HepG2 (cell line): ENCODE results near the gene RNASE8. TPM values are rescaled to one million over a fixed set of nuclear protein-coding genes. Genes with fewer than 3 reads are reported as not detected.

Experiments
- KLF13 ChIP-seq: sonication (generic); formaldehyde crosslinking; IDR thresholded peaks from 2 replicates; pipeline ENCODE4 v1.4.0; 2020; ENCODE audit warnings: mild to moderate bottlenecking, missing genetic modification reagents
- KMT2A ChIP-seq: sonication (generic); formaldehyde crosslinking; IDR thresholded peaks from 2 replicates; pipeline ENCODE4 v1.4.0; 2020; ENCODE audit warnings: missing genetic modification reagents
- MED13 ChIP-seq: sonication (generic); formaldehyde crosslinking; IDR thresholded peaks from 2 replicates; pipeline ENCODE4 v1.5.0; 2020; ENCODE audit warnings: missing genetic modification reagents
- MTA1 ChIP-seq: sonication (generic); formaldehyde crosslinking; IDR thresholded peaks from 2 replicates; pipeline ENCODE4 v1.4.0; 2020; ENCODE audit warnings: missing genetic modification reagents, mild to moderate bottlenecking, borderline replicate concordance
- NONO ChIP-seq, 2 experiments: fragments of 450-650 bp in 1 of 2; sonication (generic) in 1 of 2; formaldehyde crosslinking in 1 of 2; IDR thresholded peaks in 1 of 2; conservative IDR thresholded peaks in 1 of 2; 2 replicates each; pipeline versions ENCODE4 v1.6.1 to v1.8.0; 2017 to 2022; ENCODE audit warnings: mild to moderate bottlenecking in 1 of 2, missing genetic modification reagents in 1 of 2, moderate library complexity in 1 of 2
- PAF1 ChIP-seq: IDR thresholded peaks from 2 replicates; pipeline ENCODE4 v1.6.1; 2016; ENCODE audit warnings: missing genetic modification reagents, missing compliant biosample characterization
- RBAK ChIP-seq: sonication (generic); formaldehyde crosslinking; IDR thresholded peaks from 2 replicates; pipeline ENCODE4 v1.5.1; 2020; ENCODE audit warnings: mild to moderate bottlenecking, missing genetic modification reagents
- SMAD3 ChIP-seq: sonication (generic); formaldehyde crosslinking; IDR thresholded peaks from 2 replicates; pipeline ENCODE4 v1.4.0; 2020; ENCODE audit warnings: missing genetic modification reagents
- TOE1 ChIP-seq: sonication (generic); formaldehyde crosslinking; IDR thresholded peaks from 2 replicates; pipeline ENCODE4 v1.4.0; 2020; ENCODE audit warnings: mild to moderate bottlenecking, missing genetic modification reagents
- ZBTB38 ChIP-seq: sonication (generic); formaldehyde crosslinking; IDR thresholded peaks from 2 replicates; pipeline ENCODE4 v1.5.1; 2020; ENCODE audit warnings: mild to moderate bottlenecking, missing genetic modification reagents
- ZNF280B ChIP-seq: sonication (generic); formaldehyde crosslinking; IDR thresholded peaks from 2 replicates; pipeline ENCODE4 v1.5.0; 2020; ENCODE audit warnings: missing genetic modification reagents, mild to moderate bottlenecking, borderline replicate concordance
- ZNF451 ChIP-seq: sonication (generic); formaldehyde crosslinking; IDR thresholded peaks from 2 replicates; pipeline ENCODE4 v1.5.0; 2020; ENCODE audit warnings: mild to moderate bottlenecking, missing genetic modification reagents
- ZNF780A ChIP-seq: sonication (generic); formaldehyde crosslinking; IDR thresholded peaks from 2 replicates; pipeline ENCODE4 v1.8.0; 2022; ENCODE audit warnings: mild to moderate bottlenecking, missing genetic modification reagents, moderate library complexity
- ZNF83 ChIP-seq: sonication (generic); formaldehyde crosslinking; IDR thresholded peaks from 2 replicates; pipeline ENCODE4 v1.4.0; 2020; ENCODE audit warnings: missing genetic modification reagents, mild to moderate bottlenecking, borderline replicate concordance
- ZSCAN25 ChIP-seq: sonication (generic); formaldehyde crosslinking; IDR thresholded peaks from 2 replicates; pipeline ENCODE4 v1.8.0; 2022; ENCODE audit warnings: mild to moderate bottlenecking, missing genetic modification reagents
- polyA plus RNA-seq, 8 experiments: library from polyadenylated mRNA; depleted of rRNA in 3 of 8; stranded (reverse) in 7 of 8; unstranded in 1 of 8; fragments of >200 nt; fragmentation: Illumina TruSeq in 4 of 8; extraction: Trizol in 4 of 8; gene quantifications; 2 replicates each; pipeline versions ENCODE4 v1.2.1 to v1.2.3, GENCODE V29; 2011 to 2016; ENCODE audit warnings: low read depth in 4 of 8, missing spikeins in 1 of 8, mixed read lengths in 1 of 8; ENCODE audit not compliant: insufficient read depth in 1 of 8
- total RNA-seq, 5 experiments: library from RNA; depleted of rRNA; stranded (reverse); fragments of >200 nt; fragmentation: Illumina TruSeq; extraction: Trizol; gene quantifications; 2 replicates each; pipeline ENCODE4 v1.2.3, GENCODE V29; 2016; ENCODE audit warnings: low read depth in 1 of 5
- TF ChIP-seq, protein P1 (sequence below): sonication (generic); formaldehyde crosslinking; IDR thresholded peaks from 2 replicates; pipeline ENCODE4 v1.4.0; 2020; ENCODE audit warnings: missing genetic modification reagents
- TF ChIP-seq, protein P2 (sequence below): sonication (generic); formaldehyde crosslinking; IDR thresholded peaks from 2 replicates; pipeline ENCODE4 v1.5.0; 2020; ENCODE audit warnings: missing genetic modification reagents
- TF ChIP-seq, protein P3 (sequence below): sonication (generic); formaldehyde crosslinking; IDR thresholded peaks from 2 replicates; pipeline ENCODE4 v1.5.1; 2020; ENCODE audit warnings: mild to moderate bottlenecking, moderate library complexity, missing genetic modification reagents
- TF ChIP-seq, protein P4 (sequence below): sonication (generic); formaldehyde crosslinking; IDR thresholded peaks from 2 replicates; pipeline ENCODE4 v1.4.0; 2020; ENCODE audit warnings: mild to moderate bottlenecking, missing genetic modification reagents
- TF ChIP-seq, protein P5 (sequence below): sonication (generic); formaldehyde crosslinking; IDR thresholded peaks from 2 replicates; pipeline ENCODE4; 2020; ENCODE audit warnings: missing genetic modification reagents, mild to moderate bottlenecking, borderline replicate concordance

RNASE8 gene
- total and polyA plus RNA-seq, 2 of the 13 experiments (the other 11 are each of a cell fraction or from before 2014, with no cell fraction given): not detected

- TF ChIP-seq, protein P1, sequence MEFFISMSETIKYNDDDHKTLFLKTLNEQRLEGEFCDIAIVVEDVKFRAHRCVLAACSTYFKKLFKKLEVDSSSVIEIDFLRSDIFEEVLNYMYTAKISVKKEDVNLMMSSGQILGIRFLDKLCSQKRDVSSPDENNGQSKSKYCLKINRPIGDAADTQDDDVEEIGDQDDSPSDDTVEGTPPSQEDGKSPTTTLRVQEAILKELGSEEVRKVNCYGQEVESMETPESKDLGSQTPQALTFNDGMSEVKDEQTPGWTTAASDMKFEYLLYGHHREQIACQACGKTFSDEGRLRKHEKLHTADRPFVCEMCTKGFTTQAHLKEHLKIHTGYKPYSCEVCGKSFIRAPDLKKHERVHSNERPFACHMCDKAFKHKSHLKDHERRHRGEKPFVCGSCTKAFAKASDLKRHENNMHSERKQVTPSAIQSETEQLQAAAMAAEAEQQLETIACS (CRISPR knock-in tag): no peak
- TF ChIP-seq MTA1 (CRISPR knock-in tag) (no peak), ZNF280B (CRISPR knock-in tag) (peak; percentile 87), SMAD3 (no peak), PAF1 (no peak), NONO (IDR thresholded peaks at IDR 0.05) (no peak), NONO (CRISPR knock-in tag; conservative IDR thresholded peaks at IDR 0.05) (no peak; the same call in 1 of the 2 replicates), ZSCAN25 (CRISPR knock-in tag) (no peak), ZNF451 (CRISPR knock-in tag) (0 out of 2 replicates have a peak, but pooled peaks have one; percentile 48), KLF13 (CRISPR knock-in tag) (no peak), ZNF83 (CRISPR knock-in tag) (0 out of 2 replicates have a peak, but pooled peaks have one; percentile 34), MED13 (CRISPR knock-in tag) (no peak), ZBTB38 (CRISPR knock-in tag) (peak; percentile 66), KMT2A (0 out of 2 replicates have a peak, but pooled peaks have one; percentile 9), RBAK (CRISPR knock-in tag) (no peak), ZNF780A (CRISPR knock-in tag) (no peak), TOE1 (CRISPR knock-in tag) (no peak)
- TF ChIP-seq, protein P2, sequence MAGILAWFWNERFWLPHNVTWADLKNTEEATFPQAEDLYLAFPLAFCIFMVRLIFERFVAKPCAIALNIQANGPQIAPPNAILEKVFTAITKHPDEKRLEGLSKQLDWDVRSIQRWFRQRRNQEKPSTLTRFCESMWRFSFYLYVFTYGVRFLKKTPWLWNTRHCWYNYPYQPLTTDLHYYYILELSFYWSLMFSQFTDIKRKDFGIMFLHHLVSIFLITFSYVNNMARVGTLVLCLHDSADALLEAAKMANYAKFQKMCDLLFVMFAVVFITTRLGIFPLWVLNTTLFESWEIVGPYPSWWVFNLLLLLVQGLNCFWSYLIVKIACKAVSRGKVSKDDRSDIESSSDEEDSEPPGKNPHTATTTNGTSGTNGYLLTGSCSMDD (CRISPR knock-in tag): no peak
- TF ChIP-seq, protein P3, sequence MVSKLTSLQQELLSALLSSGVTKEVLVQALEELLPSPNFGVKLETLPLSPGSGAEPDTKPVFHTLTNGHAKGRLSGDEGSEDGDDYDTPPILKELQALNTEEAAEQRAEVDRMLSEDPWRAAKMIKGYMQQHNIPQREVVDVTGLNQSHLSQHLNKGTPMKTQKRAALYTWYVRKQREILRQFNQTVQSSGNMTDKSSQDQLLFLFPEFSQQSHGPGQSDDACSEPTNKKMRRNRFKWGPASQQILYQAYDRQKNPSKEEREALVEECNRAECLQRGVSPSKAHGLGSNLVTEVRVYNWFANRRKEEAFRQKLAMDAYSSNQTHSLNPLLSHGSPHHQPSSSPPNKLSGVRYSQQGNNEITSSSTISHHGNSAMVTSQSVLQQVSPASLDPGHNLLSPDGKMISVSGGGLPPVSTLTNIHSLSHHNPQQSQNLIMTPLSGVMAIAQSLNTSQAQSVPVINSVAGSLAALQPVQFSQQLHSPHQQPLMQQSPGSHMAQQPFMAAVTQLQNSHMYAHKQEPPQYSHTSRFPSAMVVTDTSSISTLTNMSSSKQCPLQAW (CRISPR knock-in tag): no peak
- TF ChIP-seq, protein P4, sequence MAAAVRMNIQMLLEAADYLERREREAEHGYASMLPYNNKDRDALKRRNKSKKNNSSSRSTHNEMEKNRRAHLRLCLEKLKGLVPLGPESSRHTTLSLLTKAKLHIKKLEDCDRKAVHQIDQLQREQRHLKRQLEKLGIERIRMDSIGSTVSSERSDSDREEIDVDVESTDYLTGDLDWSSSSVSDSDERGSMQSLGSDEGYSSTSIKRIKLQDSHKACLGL (CRISPR knock-in tag): no peak
- TF ChIP-seq, protein P5, sequence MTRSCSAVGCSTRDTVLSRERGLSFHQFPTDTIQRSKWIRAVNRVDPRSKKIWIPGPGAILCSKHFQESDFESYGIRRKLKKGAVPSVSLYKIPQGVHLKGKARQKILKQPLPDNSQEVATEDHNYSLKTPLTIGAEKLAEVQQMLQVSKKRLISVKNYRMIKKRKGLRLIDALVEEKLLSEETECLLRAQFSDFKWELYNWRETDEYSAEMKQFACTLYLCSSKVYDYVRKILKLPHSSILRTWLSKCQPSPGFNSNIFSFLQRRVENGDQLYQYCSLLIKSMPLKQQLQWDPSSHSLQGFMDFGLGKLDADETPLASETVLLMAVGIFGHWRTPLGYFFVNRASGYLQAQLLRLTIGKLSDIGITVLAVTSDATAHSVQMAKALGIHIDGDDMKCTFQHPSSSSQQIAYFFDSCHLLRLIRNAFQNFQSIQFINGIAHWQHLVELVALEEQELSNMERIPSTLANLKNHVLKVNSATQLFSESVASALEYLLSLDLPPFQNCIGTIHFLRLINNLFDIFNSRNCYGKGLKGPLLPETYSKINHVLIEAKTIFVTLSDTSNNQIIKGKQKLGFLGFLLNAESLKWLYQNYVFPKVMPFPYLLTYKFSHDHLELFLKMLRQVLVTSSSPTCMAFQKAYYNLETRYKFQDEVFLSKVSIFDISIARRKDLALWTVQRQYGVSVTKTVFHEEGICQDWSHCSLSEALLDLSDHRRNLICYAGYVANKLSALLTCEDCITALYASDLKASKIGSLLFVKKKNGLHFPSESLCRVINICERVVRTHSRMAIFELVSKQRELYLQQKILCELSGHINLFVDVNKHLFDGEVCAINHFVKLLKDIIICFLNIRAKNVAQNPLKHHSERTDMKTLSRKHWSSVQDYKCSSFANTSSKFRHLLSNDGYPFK (CRISPR knock-in tag): peak; percentile 57; the same call in 1 of the 2 replicates
Measured at GRCh38 chr14:21071225-21072030, 13.8 kb downstream of the RNASE8 start (continued).
